Left ventricle myocardium superior (tissue), 1 donor: Measurements from ENCODE around the gene DPYD. TPM values are rescaled to one million over a fixed set of nuclear protein-coding genes. Genes with fewer than 3 reads are reported as not detected.

Experiments
- ATAC-seq: fragments of 200-7000 bp; cut with Tn5 transposase; one replicate; pipeline ENCODE4 v1.9.1; 2020; ENCODE audit warnings: mild to moderate bottlenecking, moderate library complexity
- DNase-seq: peaks from one replicate; pipeline ENCODE4 v3.0.0-alpha.2; 2020
- intact Hi-C: fragments of 100-400 bp; cut with micrococcal nuclease; formaldehyde crosslinking; loops from one replicate; pipeline ENCODE4 v1.11.0; 2022
- total RNA-seq: library from RNA; stranded (reverse); fragmentation: NEBNext Ultra II Directional; extraction: Animal tissue kit (Norgen Biotek cat#: 25700); gene quantifications from one replicate; pipeline ENCODE4 v1.2.1, GENCODE V29; 2021
- donor health status: DM: no; HTN: yes; CAD: no; lungs with severe emphysema.

The DPYD gene
- total RNA-seq, 1 donor from 2014 or later = 11.6 TPM

GRCh38 chr1:97071173-97071572, 849.7 kb downstream of the DPYD start:
- intact Hi-C loops = no loop called here
- no peak for ATAC-seq
- DNase-seq = no peak

- no peak for ATAC-seq
- intact Hi-C loops = no loop called here
- no peak for DNase-seq
Observed at GRCh38 chr1:97070376-97070775, 850.5 kb downstream of the DPYD start.

- intact Hi-C loops = no loop called here
- DNase-seq = no peak
- ATAC-seq = no peak
Observed at GRCh38 chr1:97069312-97069711, 851.5 kb downstream of the DPYD start.

- no peak for DNase-seq
- intact Hi-C loops = no loop called here
Observed at GRCh38 chr1:97066860-97067259, 854.0 kb downstream of the DPYD start.

GRCh38 chr1:97063532-97063931, 857.3 kb downstream of the DPYD start:
- DNase-seq = no peak
- intact Hi-C loops = no loop called here
- ATAC-seq = no peak

More at GRCh38 chr1:97066860-97067259, 854.0 kb downstream of the DPYD start:
- no peak for ATAC-seq

- intact Hi-C loops = no loop called here
- no peak for ATAC-seq
Observed at GRCh38 chr1:97061604-97062003, 859.2 kb downstream of the DPYD start.

GRCh38 chr1:97056386-97056785, 864.4 kb downstream of the DPYD start:
- intact Hi-C loops = no loop called here
- no peak for DNase-seq
- no peak for ATAC-seq

More at GRCh38 chr1:97061604-97062003, 859.2 kb downstream of the DPYD start:
- DNase-seq = no peak

- intact Hi-C loops = no loop called here
- DNase-seq (no peak), ATAC-seq (no peak)
Observed at GRCh38 chr1:97053268-97053667, 867.6 kb downstream of the DPYD start.

GRCh38 chr1:97051823-97052222, 869.0 kb downstream of the DPYD start:
- ATAC-seq (no peak), DNase-seq (no peak)
- intact Hi-C loops = no loop called here

GRCh38 chr1:97050506-97050905, 870.3 kb downstream of the DPYD start:
- DNase-seq = no peak
- ATAC-seq = no peak
- intact Hi-C loops = no loop called here

GRCh38 chr1:97047421-97047793, 873.4 kb downstream of the DPYD start:
- intact Hi-C loops = no loop called here
- peak; percentile 77 for ATAC-seq
- no peak for DNase-seq

GRCh38 chr1:97046765-97047420, 873.9 kb downstream of the DPYD start:
- DNase-seq = no peak
- ATAC-seq = peak; percentile 47
- intact Hi-C loops = no loop called here

- ATAC-seq (no peak), DNase-seq (no peak)
- intact Hi-C loops = no loop called here
Observed at GRCh38 chr1:97044159-97044760, 876.6 kb downstream of the DPYD start.

GRCh38 chr1:97042551-97042950, 878.3 kb downstream of the DPYD start:
- no peak for ATAC-seq
- intact Hi-C loops = no loop called here
- no peak for DNase-seq

GRCh38 chr1:97041026-97041425, 879.8 kb downstream of the DPYD start:
- intact Hi-C loops = no loop called here
- DNase-seq (no peak), ATAC-seq (no peak)

- intact Hi-C loops = no loop called here
Observed at GRCh38 chr1:97038410-97038809, 882.4 kb downstream of the DPYD start.

GRCh38 chr1:97034651-97035050, 886.2 kb downstream of the DPYD start:
- ATAC-seq (no peak), DNase-seq (no peak)
- intact Hi-C loops = no loop called here

More at GRCh38 chr1:97038410-97038809, 882.4 kb downstream of the DPYD start:
- ATAC-seq (no peak), DNase-seq (no peak)

- ATAC-seq = no peak
- intact Hi-C loops = no loop called here
- no peak for DNase-seq
Observed at GRCh38 chr1:97033949-97034348, 886.9 kb downstream of the DPYD start.
